HG03469 (cell line): ENCODE data around the gene ZNF507.

Experiments
- ATAC-seq: cut with Tn5 transposase; IDR thresholded peaks from one replicate; pipeline ENCODE4 v1.9.1; 2021; ENCODE audit warnings: mild to moderate bottlenecking, moderate library complexity, moderate number of reproducible peaks; ENCODE audit not compliant: unreplicated experiment

The ZNF507 gene

DNA sequence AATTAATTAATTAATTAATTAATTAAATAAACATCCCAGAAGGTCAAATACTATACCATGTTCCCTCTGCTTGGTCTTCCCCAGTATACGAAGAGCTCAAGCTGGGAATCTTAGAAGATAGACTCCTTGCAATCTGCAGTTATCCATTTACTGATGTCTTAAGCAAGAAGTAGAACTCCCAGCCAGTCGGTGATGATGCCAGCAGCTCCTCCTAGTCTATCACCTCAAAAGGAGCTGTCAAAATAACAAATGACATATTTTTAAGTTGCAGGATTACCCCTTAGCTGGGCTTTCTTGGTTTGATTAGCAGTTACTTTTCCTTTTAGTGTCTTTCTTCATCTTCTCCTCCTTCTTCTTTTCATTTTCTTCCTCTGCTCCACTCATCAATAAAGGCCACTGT, 6.0 kb upstream of the ZNF507 start:
- ATAC-seq: no peak

DNA sequence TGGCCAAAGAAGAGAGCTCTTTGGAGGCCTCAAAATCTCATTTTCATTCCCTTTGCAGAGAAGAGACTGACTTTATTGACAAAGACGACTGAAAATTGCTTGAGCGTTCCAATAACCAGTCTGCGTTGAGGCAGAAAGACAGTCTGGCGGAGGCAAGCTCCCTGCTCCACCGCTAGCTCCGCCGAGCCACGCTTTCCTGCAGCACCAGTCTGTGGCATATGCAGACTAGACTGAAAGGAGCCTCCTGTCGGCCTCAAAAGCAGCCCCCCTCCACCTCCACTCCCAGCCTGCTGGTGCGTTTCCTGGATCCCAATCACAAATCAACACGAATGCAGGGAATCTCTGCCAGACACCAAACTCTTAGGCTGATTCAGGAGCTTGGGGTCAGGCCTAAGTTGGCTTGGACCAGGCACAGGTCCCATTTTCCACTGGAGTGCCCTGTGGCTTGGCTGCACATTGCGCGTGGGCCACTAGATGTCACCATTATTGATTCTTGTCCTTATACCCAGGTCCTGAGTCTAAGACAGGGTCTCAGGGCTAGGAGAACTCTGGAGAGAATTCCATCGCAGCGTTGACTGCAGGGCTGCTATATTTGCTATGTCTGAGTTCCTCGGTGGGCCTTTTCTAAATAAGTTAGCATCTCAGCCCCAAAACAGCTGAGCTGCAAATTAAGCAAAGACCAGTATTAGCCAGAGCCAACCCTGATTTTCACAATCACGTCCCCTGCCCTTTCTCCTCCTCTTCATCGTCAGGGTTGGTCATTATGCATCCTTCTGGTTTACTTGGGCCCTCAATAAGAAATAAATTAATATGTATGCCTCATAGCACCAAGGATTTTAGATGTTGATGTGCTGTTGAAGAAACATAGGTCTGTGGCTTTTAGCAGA, 5.2 kb upstream of the ZNF507 start:
- peak; percentile 60 for ATAC-seq

DNA sequence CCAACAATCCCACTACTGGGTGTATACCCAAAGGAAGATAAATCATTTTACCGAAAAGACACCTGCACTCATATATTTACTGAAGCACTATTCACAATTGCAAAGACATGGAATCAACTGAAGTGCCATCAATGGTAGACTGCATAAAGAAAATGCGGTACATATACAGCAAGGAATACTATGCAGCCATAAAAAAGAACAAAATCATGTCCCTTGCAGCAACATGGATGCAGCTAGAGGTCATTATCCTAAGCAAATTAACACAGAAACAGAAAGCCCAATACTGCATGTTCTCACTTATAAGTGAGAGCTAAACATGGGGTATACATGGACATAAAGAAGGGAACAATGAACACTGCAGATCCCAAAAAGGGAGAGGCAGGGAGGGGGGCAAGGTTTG, 2.7 kb upstream of the ZNF507 start:
- no peak for ATAC-seq

DNA sequence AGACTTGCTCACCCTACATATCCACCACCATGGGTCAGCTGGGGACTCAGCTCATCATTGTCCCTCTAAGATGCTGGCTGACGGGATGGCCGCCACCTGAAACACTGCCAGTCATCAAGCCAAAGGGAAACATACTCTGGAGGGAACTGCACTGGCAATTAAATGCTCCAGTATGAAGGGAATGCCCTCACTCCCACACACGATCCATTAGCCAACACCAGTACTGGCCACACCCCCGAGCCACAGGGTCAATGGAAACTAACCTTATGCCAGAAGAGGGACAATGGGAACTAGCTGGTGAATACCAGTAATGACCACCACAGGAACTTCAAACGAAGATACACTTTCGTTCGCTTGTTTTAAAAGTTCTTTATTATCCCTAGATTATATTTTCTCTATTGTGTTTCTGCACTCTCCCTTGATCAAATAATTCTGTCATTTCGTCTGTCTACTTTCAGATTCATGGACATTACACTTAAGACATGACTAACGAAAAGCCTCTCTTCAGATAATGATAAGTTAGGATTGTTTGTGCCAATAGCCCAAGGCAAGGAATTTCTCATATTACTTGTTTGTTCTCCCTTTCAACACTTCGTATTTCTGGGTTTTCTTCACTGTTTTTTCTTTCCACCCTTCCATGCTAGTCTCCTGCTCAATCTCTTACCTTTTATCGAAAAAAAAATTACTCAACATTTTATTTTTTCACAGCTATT, 1.7 kb upstream of the ZNF507 start:
- ATAC-seq: no peak

DNA sequence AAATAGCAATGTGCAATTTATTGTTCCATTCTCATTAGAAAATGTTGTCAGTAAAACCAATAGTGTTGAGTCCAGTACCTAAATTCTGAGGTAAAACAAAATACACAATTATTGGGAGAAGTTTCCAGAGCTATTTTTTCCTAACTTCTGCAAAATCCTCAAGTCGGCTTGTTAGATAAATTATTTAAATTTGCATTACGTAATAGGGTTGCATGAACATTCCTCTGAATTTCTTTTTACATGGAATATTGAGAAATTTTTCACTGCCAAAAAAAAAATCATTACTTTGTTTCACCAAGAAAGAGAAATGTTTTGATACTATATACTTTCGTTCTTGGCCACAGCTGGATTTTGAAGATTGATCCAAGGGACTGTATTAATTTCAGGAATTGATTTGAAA, 1.5 kb downstream of the ZNF507 start:
- ATAC-seq: no peak

DNA sequence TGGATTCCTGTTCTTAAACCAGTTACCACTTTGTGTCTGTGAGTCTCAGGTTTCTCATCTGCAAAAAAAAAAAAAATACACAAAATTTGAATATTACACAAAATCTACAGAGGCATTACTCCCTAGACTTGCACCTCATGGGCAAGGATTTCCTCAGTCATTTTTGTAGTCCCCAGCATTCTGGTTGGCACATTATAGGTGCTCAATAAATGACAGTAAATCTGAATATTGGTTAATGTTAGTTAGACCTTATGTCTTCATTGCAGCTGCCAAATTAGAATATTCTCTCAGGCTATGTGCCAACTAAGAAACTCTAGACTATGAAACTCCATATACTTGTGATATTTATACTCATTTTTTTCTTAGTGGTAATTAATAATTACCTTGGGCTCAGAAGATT, 2.2 kb downstream of the ZNF507 start:
- ATAC-seq: no peak

DNA sequence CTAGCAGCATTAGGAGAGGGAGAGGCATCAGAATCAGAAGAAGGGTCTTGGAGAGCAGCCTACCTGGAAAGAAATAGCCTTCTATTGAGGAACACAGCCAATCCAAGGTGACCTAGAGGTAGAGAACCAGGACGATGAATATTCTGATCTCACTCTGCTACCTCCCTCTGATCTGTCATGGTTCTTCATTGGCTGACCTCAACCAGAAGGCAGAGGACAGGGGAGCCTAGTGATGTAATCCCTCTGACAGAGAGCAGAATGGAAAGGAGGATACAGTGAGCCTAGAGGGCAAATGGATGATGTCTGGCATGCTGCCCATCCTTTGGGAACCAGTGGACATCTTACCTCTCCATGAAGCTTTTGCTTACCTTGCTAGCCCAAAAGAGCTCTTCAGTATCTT, 3.6 kb downstream of the ZNF507 start:
- no peak for ATAC-seq

DNA sequence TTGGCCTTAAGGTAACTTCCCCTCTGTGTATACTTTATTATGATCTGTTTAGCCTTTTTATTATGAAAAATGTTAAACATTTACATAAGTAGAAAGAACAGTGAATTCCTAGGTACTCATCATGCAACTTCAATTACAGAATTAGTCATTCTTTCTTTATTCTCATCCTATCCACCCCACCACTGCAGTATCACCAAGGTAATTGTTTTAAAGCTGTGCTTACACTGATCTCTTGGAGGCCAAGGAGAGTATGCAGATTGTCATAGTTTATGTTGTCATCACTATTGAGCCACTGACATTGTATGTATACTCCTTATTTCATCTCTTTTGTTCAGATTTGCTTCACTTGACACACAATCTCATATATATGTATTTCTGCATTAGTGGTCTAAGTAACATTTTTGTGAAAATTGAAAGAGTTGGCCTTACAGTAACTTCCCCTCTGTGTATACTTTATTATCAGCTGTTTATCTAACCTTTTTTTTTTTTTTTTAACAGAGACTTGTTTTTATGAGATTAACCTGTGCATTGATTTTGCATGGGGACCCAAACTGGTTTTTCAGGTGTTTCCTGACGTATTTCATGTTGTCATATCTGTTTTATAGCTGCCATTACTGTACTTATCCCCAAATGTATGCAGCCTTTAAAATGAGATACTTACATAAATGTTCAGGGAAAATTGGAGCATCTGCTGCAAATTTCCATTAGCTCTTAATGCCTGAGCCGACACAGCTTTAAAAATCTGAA, 4.5 kb downstream of the ZNF507 start:
- ATAC-seq: no peak

DNA sequence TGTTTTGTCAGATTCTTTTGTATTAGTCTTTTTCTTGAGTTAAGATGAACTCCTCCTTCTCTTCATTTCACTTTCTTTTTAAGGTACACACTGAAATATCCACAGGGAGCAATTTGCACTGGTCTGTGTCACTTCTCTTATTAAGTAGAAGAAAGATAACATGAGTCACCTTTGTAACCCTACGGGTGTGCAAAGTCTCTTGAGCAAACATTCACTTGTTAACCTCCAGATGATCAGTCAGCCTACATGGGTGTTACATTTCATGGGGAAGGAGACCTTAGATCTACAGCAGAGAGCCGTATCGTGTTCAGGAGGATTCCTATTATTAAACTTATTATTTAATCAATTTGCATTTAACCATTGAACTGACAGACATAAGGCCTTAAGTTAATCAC, 5.1 kb downstream of the ZNF507 start:
- ATAC-seq: no peak

DNA sequence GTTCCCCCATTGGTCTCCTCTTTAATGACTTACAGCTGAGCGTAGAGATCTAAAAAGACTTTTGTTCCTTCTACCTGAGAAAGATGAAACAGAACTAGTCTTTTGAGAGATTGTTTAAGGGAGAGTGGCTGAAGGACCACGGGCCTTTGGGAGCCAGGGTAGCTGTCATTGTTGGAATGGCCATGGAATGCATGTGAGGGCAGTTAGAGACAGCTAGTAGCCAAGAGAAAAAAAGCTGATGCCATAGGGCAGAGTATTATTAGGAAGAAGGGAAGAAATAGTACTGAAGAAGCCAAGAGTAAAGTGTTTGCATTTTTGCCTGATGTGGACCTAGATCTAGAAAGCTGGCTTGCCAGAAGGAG, 5.6 kb downstream of the ZNF507 start:
- no peak for ATAC-seq

DNA sequence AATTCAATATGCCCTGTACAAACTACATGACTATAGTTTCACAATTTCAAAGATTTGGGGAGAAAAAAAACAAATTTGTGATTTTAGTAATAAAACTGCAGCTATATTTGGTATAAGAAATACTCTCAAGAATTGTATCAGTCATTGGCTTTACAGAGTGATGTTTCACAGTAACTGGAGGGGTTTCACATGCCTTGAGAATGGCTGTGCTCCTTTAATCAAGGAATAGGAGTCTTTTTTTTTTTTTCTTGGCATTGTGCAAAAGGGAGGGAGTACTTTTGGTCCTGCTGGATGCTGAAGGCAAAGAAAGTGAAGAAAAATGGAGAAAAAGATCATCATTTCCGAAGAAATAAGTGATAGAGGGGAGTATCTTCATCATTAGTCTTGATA, 6.8 kb downstream of the ZNF507 start:
- no peak for ATAC-seq

DNA sequence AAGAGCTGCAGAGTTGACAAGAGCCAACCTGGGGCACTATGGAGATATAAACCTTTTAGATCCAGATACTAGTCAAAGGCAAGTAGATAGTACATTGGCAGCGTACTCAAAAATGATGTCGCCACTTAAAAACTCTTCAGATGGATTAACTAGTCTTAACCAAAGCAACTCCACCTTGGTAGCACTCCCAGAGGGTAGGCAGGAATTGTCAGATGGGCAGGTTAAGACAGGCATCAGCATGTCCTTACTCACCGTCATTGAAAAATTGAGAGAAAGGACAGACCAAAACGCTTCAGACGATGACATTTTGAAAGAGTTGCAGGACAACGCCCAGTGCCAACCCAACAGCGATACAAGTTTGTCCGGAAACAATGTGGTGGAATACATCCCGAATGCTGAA, 8.9 kb downstream of the ZNF507 start:
- ATAC-seq: no peak

DNA sequence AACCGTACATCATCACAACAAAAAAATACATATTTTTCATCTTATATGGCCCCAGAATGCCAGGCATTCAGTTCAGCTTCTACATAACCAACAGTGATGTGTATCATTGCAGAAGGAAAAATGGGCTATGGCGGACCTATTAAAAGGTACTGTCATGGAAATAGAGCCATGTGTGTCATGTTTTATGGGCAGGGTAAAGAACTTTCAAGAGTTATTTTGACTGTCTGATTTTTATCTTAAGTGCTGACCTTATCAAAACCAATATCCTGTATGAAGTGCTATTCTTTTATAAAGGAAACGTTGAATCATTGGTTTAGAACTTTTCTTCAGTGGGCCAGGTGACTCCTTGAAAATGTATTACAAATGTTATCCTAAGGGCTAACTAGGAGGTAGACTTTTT, 9.9 kb downstream of the ZNF507 start:
- ATAC-seq: no peak

DNA sequence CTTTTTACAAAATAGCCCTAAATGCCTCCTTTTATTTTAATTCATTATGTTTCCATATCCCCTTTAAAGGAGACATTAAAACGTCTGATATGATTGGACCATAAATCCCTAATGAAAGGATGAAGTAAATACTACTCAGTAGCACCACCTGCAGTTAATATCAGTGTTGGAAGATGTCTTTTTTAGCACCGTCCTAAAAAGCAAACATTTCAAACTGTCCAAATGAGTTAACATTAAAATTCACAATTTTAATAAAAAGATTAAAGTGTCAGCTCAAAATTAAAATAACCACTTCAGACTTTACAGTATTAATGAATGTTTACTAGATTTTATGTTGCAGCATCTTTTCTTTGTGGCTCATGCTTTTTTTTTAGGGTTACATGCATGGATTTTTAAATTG, 12.3 kb downstream of the ZNF507 start:
- no peak for ATAC-seq

DNA sequence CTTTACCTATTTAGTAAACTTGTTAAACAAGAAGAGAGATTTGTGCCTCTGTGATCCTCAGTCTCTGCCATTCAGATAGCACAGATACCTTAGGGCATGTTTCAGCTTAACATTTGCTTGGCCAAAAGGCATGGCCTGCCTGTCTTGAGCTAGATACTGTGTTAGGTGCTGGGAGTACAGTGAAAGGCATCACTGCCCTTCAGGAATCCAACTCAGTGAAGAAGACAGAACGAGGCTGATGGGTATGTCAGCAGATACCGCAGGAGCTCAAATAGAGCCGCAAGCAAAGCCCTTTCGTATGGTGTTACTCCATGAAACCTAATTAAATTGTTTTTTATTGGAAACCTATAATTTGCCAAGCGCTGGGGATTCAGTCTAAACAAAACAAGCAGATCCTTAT, 12.9 kb downstream of the ZNF507 start:
- ATAC-seq: no peak

DNA sequence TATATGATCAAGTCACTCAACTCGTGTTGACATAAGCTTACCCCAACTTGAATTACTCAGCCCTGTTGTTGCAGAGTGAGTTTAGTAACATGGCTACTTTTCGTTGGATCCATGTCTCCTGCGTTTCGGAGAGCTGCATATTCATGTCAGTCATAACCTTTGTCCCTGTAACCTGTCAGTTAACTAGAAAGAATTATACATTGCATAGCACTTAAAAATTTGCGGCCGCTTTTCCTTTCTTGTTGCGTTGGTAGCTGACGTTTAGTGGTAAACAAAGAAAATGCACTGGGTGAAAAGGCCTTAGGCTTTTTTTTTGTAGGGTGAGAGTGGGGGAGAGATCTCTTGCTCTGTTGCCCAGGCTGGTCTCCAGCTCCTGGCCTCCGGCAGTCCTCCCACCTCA, 14.2 kb downstream of the ZNF507 start:
- no peak for ATAC-seq

DNA sequence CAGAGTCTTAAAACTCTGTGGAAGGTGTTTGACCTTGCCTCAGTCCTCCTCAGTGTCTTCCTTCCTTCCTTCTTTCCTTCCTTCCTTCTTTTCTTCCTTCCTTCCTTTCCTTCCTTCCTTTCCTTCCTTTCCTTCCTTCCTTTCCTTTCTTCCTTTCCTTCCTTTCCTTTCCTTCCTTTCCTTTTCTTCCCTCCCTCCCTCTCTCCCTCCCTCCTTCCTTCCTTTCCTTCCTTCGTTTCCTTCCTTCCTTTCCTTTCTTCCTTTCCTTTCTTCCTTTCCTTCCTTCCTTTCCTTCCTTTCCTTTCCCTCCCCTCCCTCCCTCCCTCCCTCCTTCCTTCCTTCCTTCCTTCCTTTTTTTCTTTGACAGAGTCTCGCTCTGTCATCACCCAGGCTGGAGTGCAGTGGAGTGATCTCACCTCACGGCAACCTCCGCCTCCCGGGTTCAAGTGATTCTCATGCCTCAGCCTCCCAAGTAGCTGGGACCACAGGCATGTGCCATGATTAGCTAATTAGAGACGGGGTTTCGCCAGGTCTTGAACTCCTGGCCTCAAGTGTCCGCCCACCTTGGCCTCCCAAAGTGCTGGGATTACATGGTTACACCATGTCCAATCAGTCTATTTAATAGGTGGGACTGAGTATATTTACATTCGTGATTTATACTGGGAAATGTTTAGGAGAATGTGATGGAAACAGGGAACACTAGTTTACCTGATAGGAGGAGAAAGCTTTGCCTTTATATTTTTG, 16.3 kb downstream of the ZNF507 start:
- no peak for ATAC-seq

DNA sequence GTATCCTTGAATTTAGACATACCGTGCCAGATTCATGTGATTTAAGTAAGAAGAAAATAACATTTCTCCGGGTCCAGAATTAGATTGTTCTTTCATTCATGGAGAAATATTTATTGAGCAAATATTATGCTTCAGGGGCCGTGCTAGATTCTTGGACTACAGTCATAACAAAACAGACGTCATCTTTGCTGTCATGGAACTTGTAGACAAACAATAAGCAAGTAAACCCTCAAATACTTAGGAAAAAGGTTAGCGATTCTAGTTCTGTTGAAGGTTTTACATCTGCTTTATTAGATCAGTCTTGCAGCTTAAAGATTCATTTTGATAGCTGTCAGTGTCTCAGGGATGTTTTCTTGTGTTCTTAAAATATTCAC, 16.9 kb downstream of the ZNF507 start:
- ATAC-seq: no peak

DNA sequence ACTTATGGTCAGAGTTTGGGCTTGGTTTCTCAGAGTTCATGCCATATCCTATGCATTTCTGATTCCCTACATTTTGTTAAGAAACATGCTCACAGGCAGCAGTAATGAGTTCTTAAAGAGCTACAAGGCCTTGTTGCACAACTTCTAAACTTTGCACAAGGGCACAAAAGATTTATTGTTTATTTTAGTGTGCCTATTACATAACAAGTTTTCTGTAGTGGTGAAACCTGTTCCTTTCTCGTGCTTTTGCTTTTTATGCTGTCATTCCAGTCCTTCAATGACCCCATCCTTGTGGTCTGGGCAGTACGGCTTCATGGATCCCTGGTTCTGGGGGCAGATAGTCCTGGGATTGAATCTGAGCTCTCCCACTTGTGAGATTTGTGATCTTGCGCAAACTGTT, 17.8 kb downstream of the ZNF507 start:
- ATAC-seq: no peak

DNA sequence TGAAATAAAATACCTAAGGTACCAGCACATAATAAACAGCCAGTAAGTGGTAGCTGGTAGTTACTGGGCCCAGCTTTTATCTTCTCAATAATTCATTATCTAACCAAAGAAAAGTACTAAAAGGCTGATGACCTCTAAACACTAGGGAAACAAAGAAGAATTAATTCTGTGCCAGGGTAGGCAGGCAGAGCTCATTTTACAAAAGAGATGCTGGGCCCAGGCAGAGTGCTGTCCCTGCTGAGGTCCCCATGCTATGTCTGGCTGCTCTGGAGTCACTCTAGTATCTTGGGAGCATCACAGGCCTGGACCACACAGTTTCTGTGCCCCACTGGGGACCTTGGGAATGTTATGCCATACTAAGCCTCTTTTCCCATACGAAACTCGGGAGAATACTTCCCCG, 18.2 kb downstream of the ZNF507 start:
- no peak for ATAC-seq

DNA sequence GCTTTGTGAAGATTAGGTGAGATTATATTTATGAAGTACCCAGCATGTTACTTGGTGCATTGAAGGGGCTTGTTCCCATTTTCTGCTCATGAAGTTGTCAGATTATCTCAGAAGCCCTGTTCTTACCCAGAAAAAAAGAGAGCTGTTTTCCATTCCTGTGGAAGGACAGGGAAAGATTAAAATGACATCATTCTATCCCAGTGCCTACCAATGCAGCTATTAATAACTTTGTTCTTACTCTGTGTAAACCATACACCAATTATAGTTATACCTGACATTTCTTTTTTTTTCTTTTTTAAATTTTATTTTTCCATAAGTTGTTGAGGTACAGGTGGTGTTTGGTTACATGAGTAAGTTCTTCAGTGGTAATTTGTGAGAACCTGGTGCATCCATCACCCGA, 18.6 kb downstream of the ZNF507 start:
- ATAC-seq: no peak
